Uterus (tissue), 4 donors: ENCODE measurements around the gene PHF2. TPM values are rescaled to one million over a fixed set of nuclear protein-coding genes. Genes with fewer than 3 reads are reported as not detected.

Source experiments
- DNase-seq, 2 donors: peaks; one replicate each; pipeline ENCODE4 v3.0.0-alpha.2; 2019 to 2020
- H3K27ac ChIP-seq, 2 donors: fragments of 200-600 bp; sonication (generic); 1 replicate in 1 of 2; 2 replicates in 1 of 2; pipeline ENCODE4 v1.5.1; 2016 to 2018
- H3K27me3 ChIP-seq, 2 donors: fragments of 200-600 bp; sonication (generic); one replicate each; pipeline ENCODE4 v1.5.1; 2018 to 2019; ENCODE audit warnings: control low read depth in 1 of 2
- H3K36me3 ChIP-seq, 2 donors: fragments of 200-600 bp; sonication (generic); one replicate each; pipeline ENCODE4 v1.5.1; 2019; ENCODE audit warnings: control low read depth in 1 of 2
- H3K4me1 ChIP-seq, 2 donors: fragments of 200-600 bp; sonication (generic); one replicate each; pipeline ENCODE4 v1.5.1; 2018 to 2019; ENCODE audit warnings: control low read depth in 1 of 2
- H3K4me3 ChIP-seq, 2 donors: fragments of 200-600 bp; sonication (generic); 1 replicate in 1 of 2; 2 replicates in 1 of 2; pipeline ENCODE4 v1.5.1; 2018 to 2019; ENCODE audit warnings: mild to moderate bottlenecking in 1 of 2
- H3K9me3 ChIP-seq, 2 donors: fragments of 200-600 bp; sonication (generic); one replicate each; pipeline ENCODE4 v1.5.1; 2019; ENCODE audit warnings: control low read depth in 1 of 2
- POLR2A ChIP-seq, 2 donors: fragments of 450-650 bp; IDR thresholded peaks; one replicate each; pipeline ENCODE4 v1.6.1; 2016; ENCODE audit warnings: antibody characterized with exemption in 2 of 2, mild to moderate bottlenecking in 1 of 2, moderate library complexity in 1 of 2
- intact Hi-C: fragments of 100-400 bp; cut with DNase I; formaldehyde crosslinking; loops from one replicate; pipeline ENCODE4 v1.15.1; 2023; ENCODE audit warnings: low total_unique reads
- total RNA-seq, 4 donors: library from RNA; depleted of rRNA in 3 of 4; stranded (reverse); fragments of >200 nt in 3 of 4; gene quantifications; one replicate each; pipeline versions ENCODE4 v1.1.0 to v1.2.4, GENCODE V29; 2014 to 2023
- TF ChIP-seq, protein P1 (sequence below), 4 experiments: fragments of 200-600 bp in 2 of 4; fragments of 450-650 bp in 2 of 4; sonication (generic) in 2 of 4; IDR thresholded peaks; one replicate each; pipeline ENCODE4 v1.5.1; 2016 to 2019; ENCODE audit warnings: antibody characterized with exemption in 4 of 4, mild to moderate bottlenecking in 2 of 4, moderate library complexity in 1 of 4
- donor health status: DM: yes; HTN: yes; CAD: no.

PHF2 gene
- total RNA-seq, 4 donors from 2014 or later, result 7.7 to 54.5 (median 25.0) TPM

DNA sequence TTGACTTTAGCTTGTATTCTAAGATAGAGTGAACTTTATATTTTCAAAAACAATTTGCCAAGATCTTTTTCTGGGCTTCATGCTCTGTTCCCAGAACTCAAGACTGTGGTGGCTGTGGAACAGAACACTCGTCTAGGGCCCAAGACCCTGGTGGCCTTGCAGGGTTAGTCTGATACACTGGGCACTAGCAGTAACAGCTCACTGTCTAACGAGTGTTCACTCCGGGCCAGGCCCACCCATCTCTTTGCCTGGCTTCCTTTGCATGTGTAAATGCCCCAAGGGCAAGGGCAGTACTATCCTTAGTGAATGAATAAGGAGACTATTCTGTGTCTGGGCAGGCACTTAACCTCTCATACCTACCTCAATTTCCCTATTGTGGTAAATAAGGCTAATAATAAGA lies 47.4 kb downstream of the PHF2 start:
- no peak for DNase-seq
- Histone ChIP-seq H3K9me3 (peaks cover 0 to 7% of the 10 kb centered on the region in 2 donors), H3K4me3 (no peak overlapping the region), H3K36me3 (no peaks in the 10 kb centered on the region), H3K27ac (no peak overlapping the region), H3K4me1 (peaks cover 0 to 5% of the 10 kb centered on the region in 2 donors), H3K27me3 (no peaks in the 10 kb centered on the region)
- TF ChIP-seq POLR2A (IDR thresholded peaks at IDR 0.05), result no peak
- TF ChIP-seq, protein P1, sequence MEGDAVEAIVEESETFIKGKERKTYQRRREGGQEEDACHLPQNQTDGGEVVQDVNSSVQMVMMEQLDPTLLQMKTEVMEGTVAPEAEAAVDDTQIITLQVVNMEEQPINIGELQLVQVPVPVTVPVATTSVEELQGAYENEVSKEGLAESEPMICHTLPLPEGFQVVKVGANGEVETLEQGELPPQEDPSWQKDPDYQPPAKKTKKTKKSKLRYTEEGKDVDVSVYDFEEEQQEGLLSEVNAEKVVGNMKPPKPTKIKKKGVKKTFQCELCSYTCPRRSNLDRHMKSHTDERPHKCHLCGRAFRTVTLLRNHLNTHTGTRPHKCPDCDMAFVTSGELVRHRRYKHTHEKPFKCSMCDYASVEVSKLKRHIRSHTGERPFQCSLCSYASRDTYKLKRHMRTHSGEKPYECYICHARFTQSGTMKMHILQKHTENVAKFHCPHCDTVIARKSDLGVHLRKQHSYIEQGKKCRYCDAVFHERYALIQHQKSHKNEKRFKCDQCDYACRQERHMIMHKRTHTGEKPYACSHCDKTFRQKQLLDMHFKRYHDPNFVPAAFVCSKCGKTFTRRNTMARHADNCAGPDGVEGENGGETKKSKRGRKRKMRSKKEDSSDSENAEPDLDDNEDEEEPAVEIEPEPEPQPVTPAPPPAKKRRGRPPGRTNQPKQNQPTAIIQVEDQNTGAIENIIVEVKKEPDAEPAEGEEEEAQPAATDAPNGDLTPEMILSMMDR (IDR thresholded peaks at IDR 0.05), result no peak
- intact Hi-C loops, result no loop called here

DNA sequence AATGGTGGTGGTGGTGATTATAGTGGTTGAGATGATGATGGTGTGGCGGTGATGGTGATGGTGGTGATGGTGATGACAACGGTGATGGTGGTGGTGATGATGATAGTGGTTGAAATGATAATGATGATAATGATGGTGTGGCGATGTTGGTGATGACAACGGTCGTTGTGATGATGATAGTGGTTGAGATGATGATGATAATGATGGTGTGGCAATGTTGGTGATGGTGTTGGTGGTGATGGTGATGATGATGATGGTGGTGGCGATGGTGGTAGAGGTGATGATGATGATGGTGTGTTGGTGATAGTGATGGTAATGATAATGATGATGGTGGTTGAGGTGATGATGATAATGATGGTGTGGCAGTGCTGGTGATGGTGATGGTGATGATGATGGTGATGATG lies 48.0 kb downstream of the PHF2 start:
- peaks cover 0 to 7% of the 10 kb centered on the region in 2 donors for H3K9me3 ChIP-seq
- no peak overlapping the region for H3K4me3 ChIP-seq
- intact Hi-C loops, result no loop called here
- H3K27me3 ChIP-seq, result no peaks in the 10 kb centered on the region
- no peak for DNase-seq
- no peak overlapping the region for H3K27ac ChIP-seq
- H3K4me1 ChIP-seq, result peaks cover 0 to 3% of the 10 kb centered on the region in 2 donors
- no peaks in the 10 kb centered on the region for H3K36me3 ChIP-seq
- TF ChIP-seq, protein P1 (IDR thresholded peaks at IDR 0.05), result no peak
- TF ChIP-seq POLR2A (IDR thresholded peaks at IDR 0.05), result no peak

DNA sequence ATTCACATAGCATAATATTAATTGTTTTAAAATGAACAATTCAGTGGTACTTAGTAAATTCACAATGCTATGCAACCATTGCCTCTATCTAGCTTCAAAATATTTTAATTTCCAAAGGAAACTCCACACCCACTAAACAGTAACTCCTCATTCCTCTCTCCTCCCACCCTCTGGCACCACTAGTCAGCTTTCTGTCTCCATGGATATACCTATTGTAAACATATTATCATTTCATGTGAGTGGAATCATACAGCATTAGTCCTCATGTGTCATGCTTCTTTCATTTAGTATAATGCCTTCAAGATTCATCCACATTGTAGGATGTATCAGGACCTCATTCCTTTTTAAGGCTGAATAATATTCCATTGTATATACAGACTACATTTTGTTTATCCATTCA lies 48.6 kb downstream of the PHF2 start:
- no peak overlapping the region for H3K4me3 ChIP-seq
- H3K4me1 ChIP-seq, result no peaks in the 10 kb centered on the region
- peaks cover 0 to 7% of the 10 kb centered on the region in 2 donors for H3K9me3 ChIP-seq
- no peak for TF ChIP-seq POLR2A (IDR thresholded peaks at IDR 0.05)
- TF ChIP-seq, protein P1 (IDR thresholded peaks at IDR 0.05), result no peak
- DNase-seq, result no peak
- intact Hi-C loops, result no loop called here
- no peaks in the 10 kb centered on the region for H3K36me3 ChIP-seq
- no peaks in the 10 kb centered on the region for H3K27me3 ChIP-seq
- H3K27ac ChIP-seq, result no peak overlapping the region

DNA sequence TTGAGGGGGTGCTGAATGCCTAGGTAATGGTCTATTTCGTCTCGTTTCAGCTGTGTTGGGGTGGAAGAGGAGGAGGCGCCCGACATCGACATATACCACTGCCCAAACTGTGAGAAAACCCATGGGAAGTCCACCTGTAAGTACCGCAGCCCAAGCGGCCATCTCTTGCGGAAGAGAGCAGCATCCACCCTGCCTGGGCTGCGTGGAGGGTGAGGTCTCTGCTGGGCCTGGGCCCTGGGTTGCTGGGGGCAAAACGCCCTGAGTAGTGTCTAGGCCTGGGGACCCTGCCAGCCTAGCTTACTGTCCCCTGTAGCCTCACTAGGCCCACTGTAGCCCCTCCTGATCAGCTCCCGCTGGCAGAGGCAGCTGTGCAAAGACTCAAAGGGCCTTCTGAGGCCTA lies 53.5 kb downstream of the PHF2 start:
- peaks cover 0 to 7% of the 10 kb centered on the region in 2 donors for H3K9me3 ChIP-seq
- H3K27ac ChIP-seq, result no peak overlapping the region
- TF ChIP-seq POLR2A (IDR thresholded peaks at IDR 0.05), result no peak
- TF ChIP-seq, protein P1 (IDR thresholded peaks at IDR 0.05), result no peak
- H3K27me3 ChIP-seq, result no peaks in the 10 kb centered on the region
- no peaks in the 10 kb centered on the region for H3K4me1 ChIP-seq
- no peaks in the 10 kb centered on the region for H3K36me3 ChIP-seq
- H3K4me3 ChIP-seq, result no peak overlapping the region
- intact Hi-C loops, result no loop called here
- no peak for DNase-seq

DNA sequence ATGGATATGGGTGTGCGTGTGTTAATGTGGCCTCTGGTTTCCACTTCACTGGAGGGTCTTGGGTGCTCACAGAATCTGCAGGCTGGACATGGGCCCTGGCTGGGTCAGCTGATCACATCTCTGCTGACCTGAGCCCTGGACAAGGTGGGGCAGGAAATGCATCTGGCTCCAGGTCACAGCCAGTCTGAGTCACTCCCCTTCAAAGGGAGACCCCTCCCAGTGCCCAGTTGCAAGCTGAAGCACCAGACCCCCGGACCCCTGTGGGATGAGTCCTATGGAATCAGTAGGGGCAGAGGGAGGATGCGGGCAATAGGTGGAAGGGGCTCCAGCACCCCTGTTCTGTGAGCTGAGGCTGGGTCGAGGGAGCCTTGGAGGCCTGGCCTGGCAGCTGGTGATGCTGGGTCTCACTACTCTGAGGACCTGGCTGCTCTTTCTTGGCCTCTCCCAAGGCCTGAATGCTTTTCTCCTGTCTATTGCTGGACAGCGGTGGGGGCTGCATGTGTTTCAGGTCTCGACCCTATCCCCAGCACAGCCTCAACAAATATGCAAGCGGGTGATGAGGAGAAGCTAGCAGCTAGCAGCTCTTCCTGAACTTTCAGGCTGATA lies 54.5 kb downstream of the PHF2 start:
- H3K36me3 ChIP-seq, result no peaks in the 10 kb centered on the region
- H3K4me1 ChIP-seq, result no peaks in the 10 kb centered on the region
- no peak for TF ChIP-seq POLR2A (IDR thresholded peaks at IDR 0.05)
- TF ChIP-seq, protein P1 (IDR thresholded peaks at IDR 0.05), result no peak
- no peaks in the 10 kb centered on the region for H3K27me3 ChIP-seq
- peaks cover 0 to 7% of the 10 kb centered on the region in 2 donors for H3K9me3 ChIP-seq
- H3K4me3 ChIP-seq, result no peak overlapping the region
- intact Hi-C loops, result no loop called here
- no peak for DNase-seq
- H3K27ac ChIP-seq, result no peak overlapping the region
